ENCODE data around the gene BRAT1.

The BRAT1 gene

GRCh38 chr7:2490181-2490651 is 65.1 kb downstream of the BRAT1 start:
- H3K9ac ChIP-seq (ENCODE audit: low read length), result no peak overlapping the region

GRCh38 chr7:2488681-2489080 is 66.6 kb downstream of the BRAT1 start:
- no peaks in the 10 kb centered on the region for H3K4me1 ChIP-seq (ENCODE audit: low read length)
- no peaks in the 10 kb centered on the region for H3K9me3 ChIP-seq (replicated peaks; ENCODE audit: insufficient read depth, low read length)
- H3K4me3 ChIP-seq (ENCODE audit: low read length), result no peak overlapping the region
- no peaks in the 10 kb centered on the region for H3K79me2 ChIP-seq (ENCODE audit: low read length)
- no peak overlapping the region for H3K9ac ChIP-seq (ENCODE audit: low read length)
- no peak overlapping the region for H2AFZ ChIP-seq (ENCODE audit: low read length)
- H3F3A ChIP-seq (ENCODE audit: insufficient read depth, low read length), result no peaks in the 10 kb centered on the region
- DNase-seq, result no peak
- no peaks in the 10 kb centered on the region for H4K20me1 ChIP-seq (ENCODE audit: insufficient read depth, low read length)
- peaks cover 56% of the 10 kb centered on the region for H3K27me3 ChIP-seq (replicated peaks; ENCODE audit: insufficient read depth, low read length)
- H3K9me2 ChIP-seq (replicated peaks; ENCODE audit: insufficient read depth, low read length), result no peaks in the 10 kb centered on the region
- no peak overlapping the region for H3K27ac ChIP-seq (ENCODE audit: low read length)
- no peak overlapping the region for H3K4me2 ChIP-seq (ENCODE audit: low read depth, low read length)
- TF ChIP-seq EZH2 (optimal IDR thresholded peaks at IDR 0.05; ENCODE audit: low read depth, low read length) (no peak), CTCF (IDR thresholded peaks at IDR 0.05; ENCODE audit: low read length) (no peak), EZH2phosphoT487 (IDR thresholded peaks at IDR 0.05; ENCODE audit: low read length) (no peak)
- H3K36me3 ChIP-seq (replicated peaks; ENCODE audit: insufficient read depth, low read length), result no peaks in the 10 kb centered on the region

More at GRCh38 chr7:2490181-2490651, 65.1 kb downstream of the BRAT1 start:
- Histone ChIP-seq H3K27me3 (replicated peaks; ENCODE audit: insufficient read depth, low read length) (peaks cover 51% of the 10 kb centered on the region), H3K4me2 (ENCODE audit: low read depth, low read length) (no peak overlapping the region), H2AFZ (ENCODE audit: low read length) (no peak overlapping the region), H3K27ac (ENCODE audit: low read length) (no peak overlapping the region), H3K36me3 (replicated peaks; ENCODE audit: insufficient read depth, low read length) (no peaks in the 10 kb centered on the region), H3K4me3 (ENCODE audit: low read length) (no peak overlapping the region), H3K9me3 (replicated peaks; ENCODE audit: insufficient read depth, low read length) (no peaks in the 10 kb centered on the region), H4K20me1 (ENCODE audit: insufficient read depth, low read length) (no peaks in the 10 kb centered on the region), H3F3A (ENCODE audit: insufficient read depth, low read length) (no peaks in the 10 kb centered on the region), H3K4me1 (ENCODE audit: low read length) (no peaks in the 10 kb centered on the region), H3K79me2 (ENCODE audit: low read length) (no peaks in the 10 kb centered on the region), H3K9me2 (replicated peaks; ENCODE audit: insufficient read depth, low read length) (no peaks in the 10 kb centered on the region)
- TF ChIP-seq EZH2phosphoT487 (IDR thresholded peaks at IDR 0.05; ENCODE audit: low read length) (no peak), CTCF (IDR thresholded peaks at IDR 0.05; ENCODE audit: low read length) (no peak), EZH2 (optimal IDR thresholded peaks at IDR 0.05; ENCODE audit: low read depth, low read length) (no peak)
- no peak for DNase-seq

- Histone ChIP-seq H3K27ac (ENCODE audit: low read length) (no peak overlapping the region), H3F3A (ENCODE audit: insufficient read depth, low read length) (no peaks in the 10 kb centered on the region), H3K4me1 (ENCODE audit: low read length) (no peaks in the 10 kb centered on the region), H3K9me3 (replicated peaks; ENCODE audit: insufficient read depth, low read length) (no peaks in the 10 kb centered on the region), H3K36me3 (replicated peaks; ENCODE audit: insufficient read depth, low read length) (no peaks in the 10 kb centered on the region), H3K4me2 (ENCODE audit: low read depth, low read length) (no peak overlapping the region), H3K79me2 (ENCODE audit: low read length) (no peaks in the 10 kb centered on the region), H3K4me3 (ENCODE audit: low read length) (no peak overlapping the region), H2AFZ (ENCODE audit: low read length) (no peak overlapping the region), H3K9ac (ENCODE audit: low read length) (no peak overlapping the region), H3K27me3 (replicated peaks; ENCODE audit: insufficient read depth, low read length) (peaks cover 57% of the 10 kb centered on the region), H3K9me2 (replicated peaks; ENCODE audit: insufficient read depth, low read length) (no peaks in the 10 kb centered on the region), H4K20me1 (ENCODE audit: insufficient read depth, low read length) (no peaks in the 10 kb centered on the region)
- DNase-seq, result no peak
- TF ChIP-seq EZH2phosphoT487 (IDR thresholded peaks at IDR 0.05; ENCODE audit: low read length) (no peak), CTCF (IDR thresholded peaks at IDR 0.05; ENCODE audit: low read length) (no peak), EZH2 (optimal IDR thresholded peaks at IDR 0.05; ENCODE audit: low read depth, low read length) (no peak)
Observed at GRCh38 chr7:2488272-2488645, 67.1 kb downstream of the BRAT1 start.
